ENCODE measurements around the gene ENTPD1.
"Not testable (repeated sequence)": the region's sequence is repeated elsewhere in the genome, so short reads cannot be mapped to it uniquely, and the experiment has no call there.

Gene ENTPD1, protein sequence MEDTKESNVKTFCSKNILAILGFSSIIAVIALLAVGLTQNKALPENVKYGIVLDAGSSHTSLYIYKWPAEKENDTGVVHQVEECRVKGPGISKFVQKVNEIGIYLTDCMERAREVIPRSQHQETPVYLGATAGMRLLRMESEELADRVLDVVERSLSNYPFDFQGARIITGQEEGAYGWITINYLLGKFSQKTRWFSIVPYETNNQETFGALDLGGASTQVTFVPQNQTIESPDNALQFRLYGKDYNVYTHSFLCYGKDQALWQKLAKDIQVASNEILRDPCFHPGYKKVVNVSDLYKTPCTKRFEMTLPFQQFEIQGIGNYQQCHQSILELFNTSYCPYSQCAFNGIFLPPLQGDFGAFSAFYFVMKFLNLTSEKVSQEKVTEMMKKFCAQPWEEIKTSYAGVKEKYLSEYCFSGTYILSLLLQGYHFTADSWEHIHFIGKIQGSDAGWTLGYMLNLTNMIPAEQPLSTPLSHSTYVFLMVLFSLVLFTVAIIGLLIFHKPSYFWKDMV

DNA sequence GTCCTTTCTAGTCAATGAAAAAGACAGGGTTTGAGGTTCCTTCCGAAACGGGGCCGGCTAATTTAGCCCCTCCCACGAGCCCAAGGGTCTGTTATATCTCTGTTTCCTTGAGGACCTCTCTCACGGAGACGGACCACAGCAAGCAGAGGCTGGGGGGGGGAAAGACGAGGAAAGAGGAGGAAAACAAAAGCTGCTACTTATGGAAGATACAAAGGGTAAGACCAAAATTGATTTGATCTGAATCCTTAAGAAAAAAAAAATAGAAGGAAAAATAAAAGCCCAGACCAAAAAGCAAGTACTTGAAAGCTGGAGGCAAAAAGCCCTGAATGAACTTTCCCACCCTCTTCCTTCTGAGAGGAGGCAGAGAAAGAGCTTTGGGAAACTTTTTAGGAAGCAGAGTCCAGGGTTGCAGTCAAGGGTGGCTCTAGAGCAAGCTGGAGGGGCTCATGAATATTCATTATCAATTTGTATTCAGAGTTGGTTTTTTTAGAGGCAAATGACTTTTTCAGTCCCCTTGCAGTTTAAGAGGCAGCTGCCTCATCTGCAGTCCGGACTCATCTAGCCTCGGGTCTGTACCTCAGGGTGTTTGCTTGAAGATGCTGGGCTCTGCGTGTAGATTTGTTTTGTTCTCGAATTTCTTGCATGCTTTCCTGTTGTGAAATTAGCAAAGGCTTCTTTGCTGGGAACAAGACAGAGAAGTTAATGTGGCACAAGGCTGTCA, at the start of gene ENTPD1:
Gene ENTPD1, plus strand, starts transcription at position 123 of the 721 bp plus-strand sequence. Its CDS starts 77 bp downstream, at position 200.
- DNase-seq: no peak

DNA sequence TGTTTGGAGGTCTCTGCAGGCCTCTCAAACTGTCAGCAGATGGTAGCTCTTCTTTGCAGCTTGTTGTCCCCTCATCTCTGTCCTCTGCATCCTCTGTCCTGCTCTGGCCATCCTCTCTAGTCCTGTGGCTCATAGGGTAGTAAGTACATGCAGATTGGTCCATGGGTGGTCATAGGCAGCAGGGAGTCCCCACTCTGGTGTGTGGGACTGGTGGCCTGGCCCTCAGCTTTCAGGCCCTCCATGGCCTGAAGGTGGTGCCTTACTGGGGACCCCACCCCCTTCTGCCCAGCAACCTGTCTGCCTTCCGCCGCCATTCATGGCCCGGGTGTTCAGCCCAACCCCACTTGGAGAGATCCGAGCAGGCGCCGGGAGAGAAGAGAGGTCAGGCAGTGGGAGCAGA, 49.4 kb upstream of the ENTPD1 start:
- no peak for DNase-seq

DNA sequence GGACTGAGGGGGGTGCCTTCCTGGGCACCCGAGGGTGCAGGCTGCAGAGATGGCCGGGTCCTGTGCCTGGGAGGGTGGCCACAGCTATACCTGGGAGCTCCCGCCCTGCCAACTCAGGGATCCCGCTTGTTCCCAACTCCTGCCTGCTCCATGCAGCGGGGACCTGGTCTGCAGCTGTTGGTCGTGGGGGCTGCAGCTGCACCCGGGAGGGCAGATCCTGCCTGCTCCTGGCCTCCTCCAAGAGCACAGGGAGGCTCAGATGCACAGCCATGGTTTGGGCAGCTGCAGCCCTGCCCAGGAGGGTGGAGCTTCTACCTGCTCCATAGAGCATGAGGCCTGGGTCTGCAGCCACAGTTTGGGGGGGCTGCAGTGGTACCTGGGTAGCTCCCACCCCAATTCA, 49.0 kb upstream of the ENTPD1 start:
- DNase-seq: no peak

DNA sequence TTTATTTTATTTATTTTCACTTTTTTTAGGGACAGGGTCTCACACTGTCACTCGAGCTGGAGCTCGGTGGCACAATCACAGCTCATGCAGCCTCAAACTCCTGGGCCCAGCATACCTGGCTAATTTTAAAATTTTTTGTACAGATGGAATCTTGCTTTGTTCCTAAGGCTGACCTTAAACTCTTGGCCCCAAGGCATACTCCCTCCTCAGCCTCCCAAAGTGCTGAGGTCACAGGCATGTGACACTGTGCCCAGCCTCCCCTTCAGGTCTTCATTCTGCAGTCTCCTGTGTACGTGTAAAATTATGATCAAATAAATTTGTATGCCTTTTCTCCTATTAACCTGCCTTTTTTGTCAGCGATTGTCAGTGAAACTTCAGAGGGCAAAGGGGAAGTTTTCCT, 44.5 kb upstream of the ENTPD1 start:
- no peak for DNase-seq

DNA sequence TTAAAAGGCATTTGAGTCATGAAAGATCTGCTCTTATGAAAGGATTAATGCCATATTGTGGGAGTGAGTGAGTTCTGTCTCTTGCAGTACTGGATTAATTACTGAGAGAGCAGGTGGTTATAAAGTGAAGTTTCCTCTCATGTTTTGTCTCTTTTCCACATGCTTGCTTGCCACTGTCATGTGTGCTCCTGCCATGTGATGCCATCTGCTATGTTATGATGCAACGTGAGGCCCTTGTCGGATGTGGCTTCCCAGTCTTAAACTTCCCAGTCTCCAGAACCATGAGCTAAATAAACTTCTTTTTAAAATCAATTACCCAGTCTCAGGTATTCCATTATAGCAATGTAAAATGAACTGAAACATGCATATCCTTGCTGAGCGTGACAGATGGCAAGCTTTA, 39.5 kb upstream of the ENTPD1 start:
- no peak for DNase-seq

DNA sequence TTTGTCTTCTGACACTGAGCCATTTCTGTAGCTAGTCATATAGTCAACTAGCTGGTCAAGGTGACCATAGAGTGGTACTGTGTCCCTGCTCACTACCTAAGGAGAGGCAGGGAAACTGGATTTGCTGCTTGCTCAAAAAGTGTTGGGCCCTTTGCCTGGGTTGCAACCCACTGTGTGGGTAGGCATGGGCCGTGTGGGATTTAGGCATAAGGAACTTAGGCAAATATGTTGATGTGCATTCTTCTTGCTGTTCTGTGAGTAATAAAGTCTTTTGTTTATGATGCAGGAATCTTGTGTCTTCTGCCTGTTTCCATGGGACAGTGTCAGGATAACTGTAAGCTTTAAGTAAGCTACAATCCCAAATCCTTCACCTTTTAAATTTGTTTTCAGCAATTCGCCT, 39.1 kb upstream of the ENTPD1 start:
- no peak for DNase-seq

DNA sequence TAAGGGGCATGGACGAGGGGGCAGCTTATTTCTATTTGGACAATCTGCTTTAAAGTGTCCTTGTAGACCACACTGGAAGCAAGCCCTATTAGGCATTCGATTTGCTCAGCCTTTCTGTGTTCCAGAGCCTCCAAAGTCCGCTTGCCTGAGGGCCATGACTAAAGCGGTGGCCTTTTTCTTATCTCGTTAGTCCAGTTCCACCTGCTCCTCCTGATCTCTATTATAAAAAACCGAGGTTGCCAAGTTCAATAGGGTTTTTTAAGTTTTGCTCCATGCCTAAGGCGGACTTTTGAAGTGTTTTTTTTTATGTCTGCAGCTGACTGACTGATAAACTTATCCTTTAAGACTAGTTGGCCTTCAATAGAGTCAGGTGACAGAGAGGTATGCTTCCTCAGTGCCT, 35.2 kb upstream of the ENTPD1 start:
- not testable (repeated sequence) for DNase-seq

DNA sequence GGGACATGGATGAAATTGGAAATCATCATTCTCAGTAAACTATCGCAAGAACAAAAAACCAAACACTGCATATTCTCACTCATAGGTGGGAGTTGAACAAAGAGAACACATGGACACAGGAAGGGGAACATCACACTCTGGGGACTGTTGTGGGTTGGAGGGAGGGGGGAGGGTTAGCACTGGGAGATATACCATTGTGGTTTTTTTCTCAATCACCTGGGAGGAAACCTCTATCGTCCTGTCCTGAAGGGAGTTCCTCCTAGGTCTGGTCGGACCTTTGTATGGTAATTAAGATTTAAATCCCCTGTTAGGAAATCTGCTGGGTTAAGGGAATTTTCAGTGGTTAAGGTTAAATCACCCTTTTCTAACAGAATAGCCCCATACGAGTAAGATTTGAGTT, 33.5 kb upstream of the ENTPD1 start:
- not testable (repeated sequence) for DNase-seq

DNA sequence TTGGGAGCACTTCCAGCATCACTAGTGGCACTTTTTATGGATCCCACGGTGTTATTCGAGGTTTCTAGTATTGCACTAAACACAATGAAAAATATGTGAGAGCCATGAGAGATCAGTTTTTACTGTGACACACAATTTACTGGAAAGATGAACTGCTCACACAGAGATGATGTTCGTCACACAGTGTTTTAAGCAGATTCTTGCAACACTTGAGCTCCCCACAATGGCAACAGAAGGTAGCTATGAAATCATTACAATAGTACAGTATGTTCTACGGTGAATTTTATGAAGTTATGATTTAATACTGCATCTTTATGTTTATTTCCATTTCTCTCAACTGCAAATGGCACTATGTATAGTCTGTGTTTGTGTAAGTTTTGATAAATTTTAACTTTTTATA, 27.4 kb upstream of the ENTPD1 start:
- no peak for DNase-seq

DNA sequence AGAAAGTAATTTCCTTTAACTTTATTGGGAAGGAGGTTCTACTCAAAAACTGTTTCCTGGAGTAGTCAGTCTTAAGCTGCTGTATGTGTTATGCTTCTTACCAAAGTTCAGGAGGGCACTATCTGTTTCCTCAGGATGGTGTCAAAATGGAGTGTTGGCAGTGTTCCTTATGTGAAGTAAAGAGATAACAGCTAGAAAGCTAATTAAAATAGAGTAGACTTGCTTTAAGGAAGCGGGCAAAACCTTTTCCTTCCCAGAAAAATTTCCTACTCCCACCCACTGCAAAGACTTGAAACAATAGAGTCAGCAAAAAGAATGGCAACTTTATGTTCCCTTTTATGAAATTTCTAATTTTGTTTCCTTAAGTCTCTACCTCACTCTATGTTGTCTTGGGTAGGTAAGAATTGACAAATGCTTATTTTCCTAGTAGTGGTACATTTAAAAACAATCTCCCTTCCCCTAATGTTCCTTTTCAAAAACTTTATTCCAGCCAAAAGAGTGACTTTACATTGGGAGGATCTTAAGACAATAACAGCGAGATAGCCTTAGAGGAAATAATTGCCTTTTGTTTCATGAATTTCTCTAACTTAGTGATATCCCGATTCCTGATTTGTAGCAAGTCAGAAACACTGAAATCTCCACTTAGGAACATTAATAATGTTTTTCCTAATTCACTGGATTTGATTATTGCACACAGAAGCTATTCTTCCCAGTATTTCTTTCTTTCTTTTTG, 26.5 kb upstream of the ENTPD1 start:
- DNase-seq: no peak

DNA sequence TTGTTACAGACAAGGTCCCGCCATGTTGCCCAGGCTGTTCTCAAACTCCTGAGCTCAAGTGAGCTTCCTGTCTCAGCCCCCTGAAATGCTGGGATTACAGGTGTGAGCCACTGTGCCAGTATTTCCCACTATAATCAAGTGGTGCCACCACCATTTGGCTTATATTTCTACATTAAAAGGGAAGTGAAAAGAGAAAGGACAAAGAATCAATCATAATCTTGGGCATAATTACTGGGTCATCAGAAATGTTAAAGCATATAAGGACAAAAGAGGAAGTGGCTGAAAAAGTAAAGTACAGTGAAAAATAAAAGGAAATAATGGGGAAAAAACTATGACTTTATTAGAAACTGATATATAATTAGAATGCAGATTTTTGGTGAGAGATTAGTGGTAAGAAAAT, 25.7 kb upstream of the ENTPD1 start:
- no peak for DNase-seq

DNA sequence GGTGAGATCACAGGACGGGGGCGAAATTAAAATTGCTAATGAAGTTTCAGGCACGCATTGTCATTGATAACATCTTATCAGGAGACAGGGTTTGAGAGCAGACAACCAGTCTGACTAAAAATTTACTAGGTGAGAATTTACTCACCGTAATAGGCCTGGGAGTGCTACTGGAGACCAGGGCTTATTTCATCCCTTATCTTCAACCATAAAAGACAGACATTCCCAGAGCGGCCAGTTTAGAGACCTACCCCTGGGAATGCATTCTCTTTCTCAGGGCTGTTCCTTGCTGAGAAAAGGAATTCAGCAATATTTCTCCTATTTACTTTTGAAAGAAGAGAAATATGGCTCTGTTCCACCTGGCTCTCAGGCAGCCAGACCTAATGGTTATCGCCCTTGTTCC, 23.1 kb upstream of the ENTPD1 start:
- not testable (repeated sequence) for DNase-seq

DNA sequence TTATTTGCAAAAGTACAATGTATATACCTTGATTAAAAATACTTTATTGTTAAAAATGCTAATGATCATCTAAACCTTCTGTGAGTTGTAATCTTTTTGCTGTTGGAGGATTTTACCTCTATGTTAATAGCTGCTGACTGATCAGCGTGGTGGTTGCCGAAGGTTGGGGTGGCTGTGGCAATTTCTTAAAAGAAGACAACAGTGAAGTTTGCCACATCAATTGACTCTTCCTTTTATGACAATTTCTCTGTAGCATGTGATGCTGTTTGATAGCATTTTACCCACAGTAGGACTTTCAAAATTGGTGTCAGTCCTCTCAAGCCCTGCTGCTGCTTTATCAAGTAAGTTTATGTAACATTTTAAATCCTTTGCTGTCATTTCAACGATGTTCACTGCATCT, 16.9 kb upstream of the ENTPD1 start:
- DNase-seq: no peak

DNA sequence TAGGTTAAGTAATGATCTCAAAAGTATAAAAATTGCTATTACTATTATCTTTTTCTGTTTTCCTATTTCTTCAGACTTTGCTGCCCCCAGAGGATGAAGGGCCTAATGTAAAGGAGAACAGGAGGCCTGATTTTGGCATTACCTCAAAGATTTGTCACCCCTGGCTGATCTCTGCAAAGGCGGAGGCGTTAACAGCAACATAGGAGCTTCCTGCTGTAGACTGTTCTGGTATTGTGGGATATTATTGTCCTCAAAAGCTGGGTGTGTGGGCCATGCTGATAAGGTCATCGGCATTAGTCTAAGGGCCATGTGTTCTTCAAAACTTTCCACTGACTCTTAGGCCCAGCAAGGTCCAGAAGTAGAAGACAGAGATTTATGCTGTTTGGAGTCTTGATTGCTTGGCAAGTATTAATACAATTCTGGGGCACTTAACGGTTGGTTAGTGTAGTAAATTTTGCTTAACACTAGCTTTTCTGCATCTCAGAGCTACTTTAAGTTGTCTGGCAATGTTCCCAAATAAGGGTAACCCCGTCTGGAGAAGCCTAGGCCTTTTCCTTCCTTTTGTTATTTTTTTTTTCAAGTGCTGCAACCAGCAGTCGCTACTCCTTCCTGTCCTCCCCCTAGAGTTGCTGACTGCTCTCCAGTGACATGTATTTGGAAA, 14.0 kb upstream of the ENTPD1 start:
- no peak for DNase-seq

DNA sequence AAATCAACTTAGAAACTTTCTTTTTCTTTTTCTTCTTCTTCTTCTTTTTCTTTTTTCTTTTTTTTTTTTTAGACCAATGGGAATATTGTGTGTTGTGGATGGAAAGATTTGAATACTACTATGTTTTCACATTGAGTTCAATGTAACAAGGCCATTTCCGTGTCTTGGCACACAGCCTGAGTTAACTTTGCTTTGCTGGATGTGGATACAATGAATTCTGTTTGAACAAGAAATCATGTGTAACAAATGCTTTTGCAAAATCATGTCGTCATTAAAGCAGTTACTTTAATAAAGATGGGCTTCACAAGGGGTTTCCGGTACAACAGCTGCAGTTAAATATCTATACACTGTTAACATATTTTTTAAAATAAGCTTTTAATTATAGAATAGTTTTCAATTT, 13.5 kb upstream of the ENTPD1 start:
- DNase-seq: no peak

DNA sequence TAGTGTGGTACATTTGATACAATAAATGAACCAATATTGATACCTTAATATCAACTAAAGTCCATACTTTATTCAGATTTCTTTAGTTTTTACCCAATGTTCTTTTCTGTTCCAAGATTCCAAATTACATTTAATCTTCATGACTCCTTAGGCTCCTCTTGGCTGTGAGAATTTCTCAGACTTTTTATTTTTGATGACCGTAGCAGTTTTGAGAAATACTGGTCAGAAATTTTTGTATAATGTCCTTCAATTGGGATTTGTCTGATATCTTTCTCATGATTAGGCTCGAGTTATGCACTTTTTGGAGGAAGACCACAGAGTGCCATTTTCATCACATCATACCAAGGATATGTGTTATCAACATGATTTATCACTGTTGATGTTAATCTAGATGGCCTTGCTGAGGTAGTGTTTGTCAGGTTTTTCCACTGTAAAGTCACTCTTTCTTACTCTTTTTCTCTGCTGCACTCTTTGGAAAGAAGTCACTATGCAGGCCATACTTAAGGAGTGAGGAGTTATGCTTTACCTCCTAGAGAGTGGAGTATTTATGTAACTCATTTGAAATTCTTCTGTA, 12.9 kb upstream of the ENTPD1 start:
- no peak for DNase-seq

DNA sequence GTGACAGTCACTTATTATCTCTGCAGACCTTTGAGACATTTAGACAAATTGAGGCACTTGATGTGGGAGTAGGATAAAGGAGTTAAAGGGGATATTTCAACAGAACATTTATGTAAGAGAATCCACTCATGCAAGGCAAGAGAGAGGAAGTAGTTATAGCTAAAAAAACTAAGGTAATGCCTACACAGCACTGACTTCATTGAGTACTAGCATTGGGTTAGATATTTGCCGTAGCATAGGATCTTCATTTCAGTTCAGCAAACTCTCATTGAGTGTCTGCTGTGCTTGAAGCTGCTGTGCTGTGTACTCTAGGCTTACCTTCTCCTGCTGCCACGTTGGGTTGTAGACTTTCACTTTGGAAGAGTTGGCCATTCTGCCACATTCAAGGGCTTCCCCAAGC, 10.5 kb upstream of the ENTPD1 start:
- no peak for DNase-seq

DNA sequence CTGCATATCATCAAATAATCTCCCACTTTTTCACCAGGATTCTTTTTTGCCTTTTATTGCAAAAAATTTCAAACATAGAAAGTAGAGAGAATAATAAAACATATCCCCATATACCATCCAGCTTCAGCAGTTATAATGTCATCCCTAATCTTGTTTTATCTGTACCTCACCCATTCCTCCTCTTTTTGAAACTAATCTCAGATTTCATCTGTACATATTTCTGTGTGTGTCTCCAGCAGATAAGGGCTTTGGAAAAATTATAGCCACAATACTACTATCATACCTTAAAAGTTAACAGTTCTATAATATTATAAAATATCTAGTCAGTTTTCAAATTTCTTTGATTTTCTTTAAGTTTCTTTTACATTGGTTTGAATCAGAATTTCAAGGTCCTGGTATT, 7.6 kb upstream of the ENTPD1 start:
- DNase-seq: no peak

DNA sequence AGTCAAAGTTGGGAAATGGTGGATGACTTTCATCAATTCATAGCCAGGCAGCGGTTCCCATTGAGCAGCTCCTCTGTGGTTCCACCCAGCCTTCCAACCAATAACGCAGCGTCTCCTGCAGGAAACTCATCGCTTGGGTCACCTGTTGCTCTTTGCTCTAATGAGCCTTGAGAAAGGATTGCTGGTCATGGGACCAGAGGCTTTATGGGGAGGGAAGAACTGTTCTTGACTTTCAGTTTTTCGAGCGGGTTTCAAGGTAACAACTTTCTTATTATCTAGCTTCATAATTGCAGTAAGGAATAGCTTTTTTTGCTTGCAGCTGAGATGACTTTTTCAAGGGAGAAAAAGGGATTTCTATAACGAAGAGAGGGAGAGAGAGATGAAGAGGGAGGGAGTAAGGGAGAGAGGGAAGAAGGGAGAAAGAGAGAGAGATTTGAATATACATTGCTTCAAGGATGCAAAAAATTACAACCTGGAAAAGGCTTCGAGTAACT, 405 bp upstream of the ENTPD1 start:
- no peak for DNase-seq

DNA sequence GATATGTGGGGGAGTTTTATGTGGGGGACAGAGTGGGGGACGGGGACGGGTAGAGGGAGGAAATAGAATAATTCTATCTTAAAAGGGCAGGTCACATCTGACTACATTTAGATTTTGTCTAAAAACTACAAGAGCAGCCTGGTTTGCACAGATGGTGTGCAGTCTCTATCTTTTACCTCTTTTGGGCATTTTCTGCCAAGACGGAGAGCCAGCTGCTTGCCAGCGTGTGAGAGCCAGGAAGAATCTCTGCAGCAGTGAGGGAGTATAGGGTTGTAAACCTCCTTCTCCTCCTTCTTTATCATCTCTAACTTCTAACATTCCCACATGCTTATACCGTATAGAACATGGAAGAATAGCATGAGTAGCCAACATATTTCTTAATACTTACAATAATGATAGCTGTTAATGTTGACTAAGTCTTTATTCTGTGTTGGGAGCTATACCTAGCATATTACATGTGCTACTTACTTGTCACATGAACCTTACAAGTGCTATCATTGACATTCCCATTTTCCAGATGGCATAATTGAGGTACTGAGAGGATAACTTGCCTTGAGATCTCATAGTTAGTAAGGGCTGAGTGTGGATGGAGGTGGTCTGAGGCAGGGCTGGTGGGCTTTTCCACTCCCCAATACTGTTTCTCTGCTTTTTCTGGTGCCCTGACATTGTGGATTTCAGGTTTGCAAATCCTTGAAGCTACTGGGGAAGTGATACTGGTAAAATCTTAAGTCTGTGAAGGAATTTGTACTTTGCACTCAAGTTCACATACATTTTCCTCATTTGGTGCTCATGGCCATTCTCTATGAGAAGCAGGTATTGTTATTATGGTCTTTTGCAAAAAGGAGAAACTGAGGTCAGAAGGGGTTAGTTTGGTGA, 1.1 kb downstream of the ENTPD1 start:
- no peak for DNase-seq

DNA sequence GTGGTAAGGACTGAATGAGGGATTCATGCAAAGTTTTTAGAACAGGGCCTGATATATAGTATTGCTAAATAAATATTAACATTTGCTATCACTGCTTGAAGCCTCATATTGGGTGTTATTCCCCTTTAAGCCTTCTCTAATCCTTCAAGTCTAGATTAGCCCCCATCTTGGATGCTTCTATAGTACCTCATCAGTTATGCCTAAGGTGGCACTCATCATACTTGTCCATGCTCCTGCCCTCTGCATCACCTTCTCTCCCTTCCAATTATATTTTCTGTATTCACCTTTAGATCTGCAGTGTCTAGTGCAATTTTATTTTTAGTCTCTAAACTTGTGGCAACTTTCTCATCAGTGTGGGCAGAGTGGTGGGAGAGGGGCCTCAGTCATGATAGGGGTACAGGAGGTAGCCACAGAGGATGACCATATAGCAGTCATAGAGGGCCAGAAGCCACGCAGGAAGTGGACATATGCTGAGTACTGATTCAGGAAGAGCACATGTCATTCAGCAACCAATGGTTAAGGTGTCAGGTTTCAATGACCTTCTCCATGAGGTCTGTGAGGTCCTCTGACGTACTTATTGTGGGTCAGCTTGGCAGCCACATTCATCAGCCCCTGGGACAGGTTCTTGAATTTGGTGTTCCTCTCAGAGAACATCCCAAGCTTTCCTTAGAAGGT, 2.5 kb downstream of the ENTPD1 start:
- DNase-seq: no peak
